NCI-H1694 treated with DMSO at 0.1 percent for 48 hours (cell line): ENCODE measurements around the gene ARL6IP1.
"Not testable (repeated sequence)": the region's sequence is repeated elsewhere in the genome, so short reads cannot be mapped to it uniquely, and the experiment has no call there.

Experiments used
- DNase-seq: peaks from one replicate; lab custom pipeline; 2025; lab: John Stamatoyannopoulos, UW

Gene ARL6IP1

GRCh38 chr16:18759598-18760520, 41.5 kb downstream of the ARL6IP1 start:
- DNase-seq: peak; percentile 12

DNA sequence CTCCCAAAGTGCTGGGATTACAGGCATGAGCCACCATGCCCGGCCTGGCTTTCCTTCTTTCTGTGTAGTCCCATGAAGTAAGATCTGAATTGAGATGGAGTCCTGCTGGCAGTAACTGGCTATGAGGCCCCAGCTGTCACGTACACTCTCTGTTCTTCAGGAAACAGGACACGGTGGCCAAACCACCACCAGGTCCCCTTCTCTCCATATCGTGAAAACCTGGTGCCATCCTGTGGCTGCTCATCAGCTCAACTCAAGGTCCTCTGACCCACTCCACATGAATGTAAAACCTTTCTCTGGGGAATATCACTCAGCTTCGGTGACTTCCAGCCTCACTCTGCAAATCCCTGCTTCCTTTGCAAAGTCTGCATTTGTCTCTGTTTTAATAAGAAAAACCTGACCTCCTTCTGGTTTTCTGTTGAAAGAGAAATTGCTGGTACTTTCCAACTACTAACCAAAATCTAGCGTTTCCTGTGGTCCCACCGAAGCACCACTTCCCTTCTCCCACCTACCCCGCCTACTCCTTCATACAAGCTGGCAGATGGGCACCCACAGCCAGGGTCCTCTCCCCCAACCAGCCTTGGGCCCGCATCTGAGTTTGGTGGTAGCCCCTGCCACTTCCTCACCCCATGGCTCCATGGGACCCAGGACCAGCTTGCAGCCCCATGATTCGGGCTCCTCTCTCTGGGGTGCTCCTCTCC, 43.2 kb downstream of the ARL6IP1 start:
- DNase-seq: not testable (repeated sequence)

DNA sequence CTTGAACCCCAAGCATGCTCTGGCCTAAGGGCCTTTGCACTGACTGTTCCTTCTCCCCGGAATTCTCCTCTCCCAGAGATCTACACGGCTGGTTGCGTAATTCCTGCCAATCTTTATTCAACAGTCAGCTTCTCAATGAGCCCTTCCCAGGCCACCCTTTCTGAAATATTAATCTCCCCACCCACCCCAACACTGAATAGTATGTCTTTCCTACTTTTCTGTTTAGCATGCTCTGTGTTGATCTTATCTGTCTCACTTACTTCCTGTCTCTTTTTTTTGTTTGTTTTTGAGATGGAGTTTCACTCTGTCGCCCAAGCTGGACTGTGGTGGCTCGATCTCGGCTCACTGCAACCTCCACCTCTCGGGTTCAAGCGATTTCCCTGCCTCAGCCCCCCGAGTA, 44.7 kb downstream of the ARL6IP1 start:
- DNase-seq: not testable (repeated sequence)

DNA sequence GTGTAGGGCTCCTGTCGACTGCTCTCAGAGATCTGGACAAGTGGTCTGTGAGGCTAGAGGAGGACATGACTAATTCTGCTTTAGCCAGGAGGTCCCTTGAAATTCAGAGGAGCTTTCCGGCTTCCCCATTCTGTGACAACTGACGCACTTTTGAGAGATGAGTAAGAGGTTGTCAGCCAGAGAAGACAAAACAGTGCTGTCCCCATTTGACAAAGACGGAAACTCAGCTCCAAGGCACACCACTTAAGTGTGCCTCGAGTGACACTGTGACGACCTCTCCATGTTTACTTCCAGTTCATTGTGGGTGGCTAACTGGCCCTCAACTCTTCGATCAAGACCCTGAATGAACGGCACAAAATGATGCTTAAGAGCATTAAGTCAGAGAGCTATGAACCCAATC, 58.5 kb downstream of the ARL6IP1 start:
- not testable (repeated sequence) for DNase-seq
